Measurements from ENCODE around the gene DIO3. TPM values are rescaled to one million over a fixed set of nuclear protein-coding genes. Genes with fewer than 3 reads are reported as not detected.
A peak's percentile ranks its signal among the peaks of the same experiment; 100 is the strongest.

DIO3 gene
- total and polyA plus RNA-seq, 2 of the 13 experiments (the other 11 are each of a cell fraction or from before 2014, with no cell fraction given), result not detected

DNA sequence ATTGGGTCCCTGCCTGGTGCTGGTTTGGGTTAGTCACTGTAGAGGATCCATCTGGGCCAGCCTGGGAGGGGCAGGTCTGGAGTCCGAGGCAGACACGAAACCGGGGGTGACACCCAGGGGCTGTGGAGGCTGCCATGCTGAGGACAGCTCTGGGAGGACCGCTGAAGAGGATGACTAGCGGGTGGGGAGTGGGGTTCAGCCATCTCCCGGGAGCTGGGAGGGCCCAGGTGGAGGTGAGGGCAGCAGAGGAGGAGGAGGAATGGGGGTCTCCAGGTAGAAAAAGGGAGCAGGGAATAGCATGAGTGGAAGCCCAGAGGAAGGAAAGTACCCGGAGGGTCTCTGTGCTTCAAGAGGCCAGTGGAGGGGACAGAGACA, 4.0 kb upstream of the DIO3 start:
- H3K36me3 ChIP-seq (replicated peaks in 1 of 2; ENCODE audit: control insufficient read depth in 1 of 2, insufficient read depth in 2 of 2, low read length in 2 of 2), result no peaks in the 10 kb centered on the region
- H3K79me2 ChIP-seq (ENCODE audit: insufficient read depth, low read length), result no peaks in the 10 kb centered on the region
- peaks cover 11% of the 10 kb centered on the region for H3K4me1 ChIP-seq (ENCODE audit: insufficient read depth, low read length)
- in situ Hi-C loops (cut with HindIII; ENCODE audit: extremely low pct_ligation_motif_present, low pct_unique_long_range_greater_than_20kb) (loop anchor here (5.0 kb wide), 1 partner anchor 375 kb away; no protein-coding TSS in a partner anchor), intact Hi-C loops (cut with micrococcal nuclease; ENCODE audit: unreplicated experiment) (no loop called here)
- no peaks in the 10 kb centered on the region for H3K9me3 ChIP-seq (ENCODE audit: low read length)
- POLR2A ChIA-PET, result no interaction called here
- CTCF ChIA-PET (ENCODE audit: low intra/inter-chr PET ratio, low total read pairs), result interaction anchor here (1.5 kb wide), 1 partner anchor 655 kb away, joined by 3 read pairs; no protein-coding TSS in a partner anchor
- no peak overlapping the region for H2AFZ ChIP-seq (ENCODE audit: low read length)
- peaks cover 8 to 34% of the 10 kb centered on the region in 2 experiments; a peak in 4 of 5 replicates for H3K27me3 ChIP-seq (ENCODE audit: control insufficient read depth in 1 of 2, insufficient read depth in 2 of 2, low read length in 2 of 2)
- DNase-seq (ENCODE audit: low spot score), result no peak
- no peak for FAIRE-seq
- no peaks in the 10 kb centered on the region for H4K20me1 ChIP-seq (ENCODE audit: insufficient read depth, low read length)
- WGBS (ENCODE audit: low lambda C conversion rate), result 1% methylated on average over 7 of the region's 7 CpGs
- no TSS peak for BruUV-seq (replicated peaks)
- no peak overlapping the region for H3K27ac ChIP-seq (ENCODE audit: extremely low read length, insufficient read depth, low read length)
- TF ChIP-seq ZBTB3 (CRISPR knock-in tag; IDR thresholded peaks at IDR 0.05; ENCODE audit: borderline replicate concordance, low read depth) (no peak), SOX5 (CRISPR knock-in tag; IDR thresholded peaks at IDR 0.05; ENCODE audit: borderline replicate concordance) (no peak), ZNF225 (CRISPR knock-in tag; IDR thresholded peaks at IDR 0.05) (no peak), MTA3 (CRISPR knock-in tag; IDR thresholded peaks at IDR 0.05) (no peak), ZNF17 (CRISPR knock-in tag; IDR thresholded peaks at IDR 0.05) (no peak)
- H3K9ac ChIP-seq (ENCODE audit: insufficient read depth, low read depth, low read length), result no peak overlapping the region
- no peak overlapping the region for H3K4me2 ChIP-seq (ENCODE audit: low read depth, low read length)
- no peak overlapping the region for H3K4me3 ChIP-seq (replicated peaks in 1 of 3; ENCODE audit: insufficient read depth in 1 of 3, low read depth in 2 of 3, low read length in 3 of 3)
- no peak for ATAC-seq

DNA sequence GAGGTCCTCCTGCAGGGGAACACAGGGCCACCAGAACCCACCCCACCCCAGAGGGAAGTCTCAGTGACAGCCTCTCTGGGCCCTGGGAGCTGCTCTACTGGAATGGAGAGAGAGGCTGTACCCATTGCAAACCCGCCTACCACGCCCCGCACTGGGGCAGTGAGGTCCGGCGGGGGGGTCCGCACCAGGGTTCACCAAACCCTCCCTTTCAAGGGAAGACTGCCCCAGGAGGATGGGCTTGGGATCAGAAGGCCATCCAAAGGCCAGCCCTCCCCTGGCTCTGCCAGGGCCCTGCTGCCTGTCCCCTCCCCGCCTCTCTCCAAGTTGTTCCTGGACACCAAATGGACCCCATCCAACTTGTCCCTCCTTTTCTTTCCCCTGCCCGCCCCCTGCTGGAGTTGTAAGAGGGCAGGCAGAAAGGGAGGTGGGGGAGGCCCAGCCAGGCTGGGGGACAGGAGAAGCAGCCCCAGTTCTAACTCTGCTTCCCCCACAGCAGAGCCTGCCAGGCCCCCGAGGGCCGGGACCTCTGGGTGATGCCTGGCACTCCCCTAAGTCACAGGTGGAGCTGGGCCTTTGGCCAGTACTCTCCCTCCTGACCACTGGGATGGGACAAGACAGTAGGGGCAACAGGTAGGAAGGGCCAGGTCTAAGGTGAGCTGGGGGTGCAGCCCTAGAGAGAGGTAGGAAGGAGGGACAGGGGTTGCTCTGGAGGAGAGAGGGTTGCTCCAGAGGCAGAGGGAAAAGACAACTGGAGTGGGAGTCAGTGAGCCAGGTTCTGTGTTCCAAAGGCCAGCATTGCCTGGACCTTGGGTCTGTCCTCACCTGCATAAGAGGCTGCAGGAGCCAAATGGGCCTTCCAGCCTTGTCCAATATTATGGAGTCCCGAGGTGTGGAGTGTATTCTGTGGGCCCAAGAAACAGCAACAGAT, 3.2 kb upstream of the DIO3 start:
- in situ Hi-C loops (cut with HindIII; ENCODE audit: extremely low pct_ligation_motif_present, low pct_unique_long_range_greater_than_20kb), result loop anchor here (5.0 kb wide), 1 partner anchor 376 kb away; no protein-coding TSS in a partner anchor
- CTCF ChIA-PET (ENCODE audit: low intra/inter-chr PET ratio, low total read pairs), result interaction anchor here (1.5 kb wide), 1 partner anchor 656 kb away, joined by 3 read pairs; no protein-coding TSS in a partner anchor
- WGBS (ENCODE audit: low lambda C conversion rate), result 25% methylated on average over 9 of the region's 11 CpGs

More for the DNA sequence above, 3.2 kb upstream of the DIO3 start:
- no peak overlapping the region for H3K4me2 ChIP-seq (ENCODE audit: low read depth, low read length)
- intact Hi-C loops (cut with micrococcal nuclease; ENCODE audit: unreplicated experiment), result no loop called here
- no peak for TF ChIP-seq PHF8 (CRISPR knock-in tag; IDR thresholded peaks at IDR 0.05)
- peak; percentile 59 for TF ChIP-seq STAG1 (CRISPR knock-in tag; IDR thresholded peaks at IDR 0.05)
- no peak for TF ChIP-seq MIXL1 (CRISPR knock-in tag; IDR thresholded peaks at IDR 0.05)
- TF ChIP-seq, protein P1, sequence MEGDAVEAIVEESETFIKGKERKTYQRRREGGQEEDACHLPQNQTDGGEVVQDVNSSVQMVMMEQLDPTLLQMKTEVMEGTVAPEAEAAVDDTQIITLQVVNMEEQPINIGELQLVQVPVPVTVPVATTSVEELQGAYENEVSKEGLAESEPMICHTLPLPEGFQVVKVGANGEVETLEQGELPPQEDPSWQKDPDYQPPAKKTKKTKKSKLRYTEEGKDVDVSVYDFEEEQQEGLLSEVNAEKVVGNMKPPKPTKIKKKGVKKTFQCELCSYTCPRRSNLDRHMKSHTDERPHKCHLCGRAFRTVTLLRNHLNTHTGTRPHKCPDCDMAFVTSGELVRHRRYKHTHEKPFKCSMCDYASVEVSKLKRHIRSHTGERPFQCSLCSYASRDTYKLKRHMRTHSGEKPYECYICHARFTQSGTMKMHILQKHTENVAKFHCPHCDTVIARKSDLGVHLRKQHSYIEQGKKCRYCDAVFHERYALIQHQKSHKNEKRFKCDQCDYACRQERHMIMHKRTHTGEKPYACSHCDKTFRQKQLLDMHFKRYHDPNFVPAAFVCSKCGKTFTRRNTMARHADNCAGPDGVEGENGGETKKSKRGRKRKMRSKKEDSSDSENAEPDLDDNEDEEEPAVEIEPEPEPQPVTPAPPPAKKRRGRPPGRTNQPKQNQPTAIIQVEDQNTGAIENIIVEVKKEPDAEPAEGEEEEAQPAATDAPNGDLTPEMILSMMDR (CRISPR knock-in tag; IDR thresholded peaks at IDR 0.05), result peak; percentile 50
- no peak for TF ChIP-seq SKI (IDR thresholded peaks at IDR 0.05; ENCODE audit: partially characterized antibody)
- no peak for TF ChIP-seq ZNF589 (CRISPR knock-in tag; conservative IDR thresholded peaks at IDR 0.05)
- TF ChIP-seq, protein P2, sequence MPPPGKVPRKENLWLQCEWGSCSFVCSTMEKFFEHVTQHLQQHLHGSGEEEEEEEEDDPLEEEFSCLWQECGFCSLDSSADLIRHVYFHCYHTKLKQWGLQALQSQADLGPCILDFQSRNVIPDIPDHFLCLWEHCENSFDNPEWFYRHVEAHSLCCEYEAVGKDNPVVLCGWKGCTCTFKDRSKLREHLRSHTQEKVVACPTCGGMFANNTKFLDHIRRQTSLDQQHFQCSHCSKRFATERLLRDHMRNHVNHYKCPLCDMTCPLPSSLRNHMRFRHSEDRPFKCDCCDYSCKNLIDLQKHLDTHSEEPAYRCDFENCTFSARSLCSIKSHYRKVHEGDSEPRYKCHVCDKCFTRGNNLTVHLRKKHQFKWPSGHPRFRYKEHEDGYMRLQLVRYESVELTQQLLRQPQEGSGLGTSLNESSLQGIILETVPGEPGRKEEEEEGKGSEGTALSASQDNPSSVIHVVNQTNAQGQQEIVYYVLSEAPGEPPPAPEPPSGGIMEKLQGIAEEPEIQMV (CRISPR knock-in tag; IDR thresholded peaks at IDR 0.05; ENCODE audit: low read depth), result no peak
- TF ChIP-seq ZNF83 (CRISPR knock-in tag; IDR thresholded peaks at IDR 0.05; ENCODE audit: borderline replicate concordance), result no peak
- TF ChIP-seq SALL2 (CRISPR knock-in tag; IDR thresholded peaks at IDR 0.05), result no peak
- H4K20me1 ChIP-seq (ENCODE audit: insufficient read depth, low read length), result no peaks in the 10 kb centered on the region
- H3K4me3 ChIP-seq (replicated peaks in 1 of 3; ENCODE audit: insufficient read depth in 1 of 3, low read depth in 2 of 3, low read length in 3 of 3), result no peak overlapping the region
- H3K36me3 ChIP-seq (replicated peaks in 1 of 2; ENCODE audit: control insufficient read depth in 1 of 2, insufficient read depth in 2 of 2, low read length in 2 of 2), result no peaks in the 10 kb centered on the region
- POLR2A ChIA-PET, result no interaction called here
- DNase-seq (ENCODE audit: low spot score), result peak; percentile 8
- no peaks in the 10 kb centered on the region for H3K9me3 ChIP-seq (ENCODE audit: low read length)
- peaks cover 11% of the 10 kb centered on the region for H3K4me1 ChIP-seq (ENCODE audit: insufficient read depth, low read length)
- no TSS peak for BruUV-seq (replicated peaks)
- no peak for FAIRE-seq
- H3K27ac ChIP-seq (ENCODE audit: extremely low read length, insufficient read depth, low read length), result no peak overlapping the region
- no peak overlapping the region for H3K9ac ChIP-seq (ENCODE audit: insufficient read depth, low read depth, low read length)
- H3K27me3 ChIP-seq (ENCODE audit: control insufficient read depth in 1 of 2, insufficient read depth in 2 of 2, low read length in 2 of 2), result peaks cover 10 to 42% of the 10 kb centered on the region in 2 experiments; a peak in 4 of 5 replicates
- no peaks in the 10 kb centered on the region for H3K79me2 ChIP-seq (ENCODE audit: insufficient read depth, low read length)
- no peak for ATAC-seq
- H2AFZ ChIP-seq (ENCODE audit: low read length), result no peak overlapping the region
